GM15510 (cell line): ENCODE results near the gene SNAP47.

ENCODE experiments used
- POLR2A ChIP-seq: IDR thresholded peaks from 3 replicates; pipeline ENCODE4 v1.6.1; 2011; ENCODE audit warnings: borderline replicate concordance; ENCODE audit not compliant: insufficient read length; ENCODE audit errors: extremely low read depth

The SNAP47 gene

GRCh38 chr1:227742738-227743715, 7.8 kb downstream of the SNAP47 start:
- no peak for TF ChIP-seq POLR2A

GRCh38 chr1:227744668-227745067, 9.4 kb downstream of the SNAP47 start:
- TF ChIP-seq POLR2A, result no peak

- TF ChIP-seq POLR2A, result no peak
Measured at GRCh38 chr1:227745568-227746265, 10.5 kb downstream of the SNAP47 start.

GRCh38 chr1:227746676-227747075, 11.4 kb downstream of the SNAP47 start:
- TF ChIP-seq POLR2A, result no peak

- TF ChIP-seq POLR2A, result no peak
Measured at GRCh38 chr1:227747382-227747781, 12.1 kb downstream of the SNAP47 start.

GRCh38 chr1:227747948-227748495, 12.8 kb downstream of the SNAP47 start:
- no peak for TF ChIP-seq POLR2A

- TF ChIP-seq POLR2A, result no peak
Measured at GRCh38 chr1:227748496-227749182, 13.4 kb downstream of the SNAP47 start.

- no peak for TF ChIP-seq POLR2A
Measured at GRCh38 chr1:227749225-227749624, 14.0 kb downstream of the SNAP47 start.

- no peak for TF ChIP-seq POLR2A
Measured at GRCh38 chr1:227749916-227750710, 14.9 kb downstream of the SNAP47 start.

GRCh38 chr1:227753999-227754711, 18.9 kb downstream of the SNAP47 start:
- TF ChIP-seq POLR2A, result no peak

- no peak for TF ChIP-seq POLR2A
Measured at GRCh38 chr1:227754958-227755357, 19.7 kb downstream of the SNAP47 start.

- TF ChIP-seq POLR2A, result no peak
Measured at GRCh38 chr1:227756172-227756959, 21.1 kb downstream of the SNAP47 start.

GRCh38 chr1:227757781-227758180, 22.5 kb downstream of the SNAP47 start:
- no peak for TF ChIP-seq POLR2A
